Body of pancreas (tissue), 4 donors: ENCODE measurements around the gene LHFPL3.

Experiments used
- POLR2A ChIP-seq, 3 donors: fragments of 450-650 bp; IDR thresholded peaks; one replicate each; pipeline ENCODE4 v1.6.1; 2016; ENCODE audit warnings: antibody characterized with exemption in 3 of 3, mild to moderate bottlenecking in 2 of 3
- TF ChIP-seq, protein P1 (sequence below), 7 experiments: fragments of 450-650 bp in 4 of 7; fragments of 200-600 bp in 3 of 7; sonication (generic) in 3 of 7; IDR thresholded peaks; one replicate each; pipeline ENCODE4 v1.5.1; 2016 to 2019; ENCODE audit warnings: antibody characterized with exemption in 7 of 7

DNA sequence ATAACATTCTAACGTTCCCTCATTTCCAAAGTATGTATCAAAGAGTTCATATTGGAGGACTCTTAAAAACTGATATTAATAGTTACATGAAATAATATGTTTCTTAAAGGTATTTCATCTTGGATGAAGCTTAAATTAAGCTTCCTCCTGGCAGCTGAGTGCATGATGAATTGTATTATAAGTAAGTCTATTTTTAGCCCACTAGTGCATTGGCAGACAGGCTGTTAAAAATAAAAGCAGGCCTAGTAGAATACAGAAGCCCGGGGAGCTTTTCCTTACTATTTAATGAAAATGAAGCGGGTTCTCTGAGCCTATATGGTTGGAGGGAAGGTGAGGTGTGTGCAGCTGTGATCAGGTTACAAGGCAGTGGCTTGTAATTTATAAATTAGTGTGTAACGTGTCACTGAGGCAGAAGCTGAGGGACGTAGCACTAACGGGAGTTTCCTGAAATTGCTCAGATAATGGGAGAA, 554.9 kb downstream of the LHFPL3 start:
- TF ChIP-seq, protein P1, sequence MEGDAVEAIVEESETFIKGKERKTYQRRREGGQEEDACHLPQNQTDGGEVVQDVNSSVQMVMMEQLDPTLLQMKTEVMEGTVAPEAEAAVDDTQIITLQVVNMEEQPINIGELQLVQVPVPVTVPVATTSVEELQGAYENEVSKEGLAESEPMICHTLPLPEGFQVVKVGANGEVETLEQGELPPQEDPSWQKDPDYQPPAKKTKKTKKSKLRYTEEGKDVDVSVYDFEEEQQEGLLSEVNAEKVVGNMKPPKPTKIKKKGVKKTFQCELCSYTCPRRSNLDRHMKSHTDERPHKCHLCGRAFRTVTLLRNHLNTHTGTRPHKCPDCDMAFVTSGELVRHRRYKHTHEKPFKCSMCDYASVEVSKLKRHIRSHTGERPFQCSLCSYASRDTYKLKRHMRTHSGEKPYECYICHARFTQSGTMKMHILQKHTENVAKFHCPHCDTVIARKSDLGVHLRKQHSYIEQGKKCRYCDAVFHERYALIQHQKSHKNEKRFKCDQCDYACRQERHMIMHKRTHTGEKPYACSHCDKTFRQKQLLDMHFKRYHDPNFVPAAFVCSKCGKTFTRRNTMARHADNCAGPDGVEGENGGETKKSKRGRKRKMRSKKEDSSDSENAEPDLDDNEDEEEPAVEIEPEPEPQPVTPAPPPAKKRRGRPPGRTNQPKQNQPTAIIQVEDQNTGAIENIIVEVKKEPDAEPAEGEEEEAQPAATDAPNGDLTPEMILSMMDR (IDR thresholded peaks at IDR 0.05) = no peak
- TF ChIP-seq POLR2A (IDR thresholded peaks at IDR 0.05) = no peak
